Astrocyte (in vitro differentiated cells and primary cell): ENCODE data around the gene NUMB. TPM values are rescaled to one million over a fixed set of nuclear protein-coding genes. Genes with fewer than 3 reads are reported as not detected.

Experiments
- DNase-seq: peaks from one replicate; pipeline ENCODE4 v3.0.0-alpha.2; 2010; ENCODE audit warnings: low read depth
- FAIRE-seq: peaks from 2 replicates; lab custom pipeline; 2011; peaks lifted over from hg19 to GRCh38; lab: Jason Lieb, UNC
- H2AFZ ChIP-seq: 2 replicates; pipeline ENCODE4 v1.6.0; 2012; ENCODE audit warnings: low read depth, low read length, inconsistent platforms
- H3K27ac ChIP-seq: 2 replicates; pipeline ENCODE4 v1.5.1; 2011; ENCODE audit warnings: low read depth, low read length, inconsistent platforms
- H3K27me3 ChIP-seq: 2 replicates; pipeline ENCODE4 v1.6.0; 2011; ENCODE audit warnings: low read length, inconsistent platforms; ENCODE audit not compliant: insufficient read depth
- H3K36me3 ChIP-seq: 2 replicates; pipeline ENCODE4 v1.5.1; 2011; ENCODE audit warnings: low read length, inconsistent platforms; ENCODE audit not compliant: insufficient read depth
- H3K4me1 ChIP-seq: 2 replicates; pipeline ENCODE4 v1.5.1; 2011; ENCODE audit warnings: low read length, inconsistent platforms; ENCODE audit not compliant: insufficient read depth
- H3K4me2 ChIP-seq: 2 replicates; pipeline ENCODE4 v1.6.0; 2012; ENCODE audit warnings: low read length, inconsistent platforms
- H3K4me3 ChIP-seq: 2 replicates; pipeline ENCODE4 v1.5.1; 2011; ENCODE audit warnings: low read depth, mild to moderate bottlenecking, low read length, inconsistent platforms; ENCODE audit not compliant: insufficient read depth
- H3K79me2 ChIP-seq: 2 replicates; pipeline ENCODE4 v1.6.0; 2012; ENCODE audit warnings: mild to moderate bottlenecking, low read length, inconsistent platforms; ENCODE audit not compliant: insufficient read depth
- H3K9ac ChIP-seq: 2 replicates; pipeline ENCODE4 v1.6.0; 2012; ENCODE audit warnings: mild to moderate bottlenecking, low read length, inconsistent platforms
- H3K9me3 ChIP-seq: 2 replicates; pipeline ENCODE4 v1.5.1; 2012; ENCODE audit warnings: low read depth, mild to moderate bottlenecking, low read length, inconsistent platforms; ENCODE audit not compliant: insufficient read depth
- H4K20me1 ChIP-seq: 2 replicates; pipeline ENCODE4 v1.6.0; 2012; ENCODE audit warnings: low read length, inconsistent platforms; ENCODE audit not compliant: insufficient read depth
- H3K27ac Mint-ChIP-seq: one replicate; pipeline ENCODE4 v1.8.0; 2021; ENCODE audit warnings: mild to moderate bottlenecking, mixed read lengths; ENCODE audit not compliant: unreplicated experiment
- H3K27me3 Mint-ChIP-seq: one replicate; pipeline ENCODE4 v1.8.0; 2021; ENCODE audit warnings: low read depth, mixed read lengths; ENCODE audit not compliant: unreplicated experiment
- H3K36me3 Mint-ChIP-seq: one replicate; pipeline ENCODE4 v1.8.0; 2021; ENCODE audit warnings: low read depth, mixed read lengths; ENCODE audit not compliant: unreplicated experiment
- H3K4me1 Mint-ChIP-seq: one replicate; pipeline ENCODE4 v1.8.0; 2021; ENCODE audit warnings: low read depth, mixed read lengths; ENCODE audit not compliant: unreplicated experiment
- H3K4me3 Mint-ChIP-seq: one replicate; pipeline ENCODE4 v1.8.0; 2021; ENCODE audit warnings: mild to moderate bottlenecking, moderate library complexity, mixed read lengths; ENCODE audit not compliant: unreplicated experiment
- H3K9me3 Mint-ChIP-seq: one replicate; pipeline ENCODE4 v1.8.0; 2021; ENCODE audit warnings: mild to moderate bottlenecking, mixed read lengths; ENCODE audit not compliant: unreplicated experiment
- CTCF ChIP-seq: IDR thresholded peaks from 2 replicates; pipeline ENCODE4 v1.5.1; 2011; ENCODE audit warnings: low read depth, mild to moderate bottlenecking, inconsistent platforms, low read length, moderate library complexity; ENCODE audit not compliant: insufficient read depth
- EZH2 ChIP-seq: IDR thresholded peaks from 2 replicates; pipeline ENCODE4 v1.6.1; 2012; ENCODE audit warnings: mild to moderate bottlenecking, low read length, inconsistent platforms; ENCODE audit not compliant: insufficient read depth
- total RNA-seq: library from RNA; stranded (reverse); gene quantifications from 2 replicates; pipeline ENCODE4 v1.2.1, GENCODE V29; 2021

NUMB gene
- total RNA-seq, 1 donor from 2014 or later = 93.9 TPM

GRCh38 chr14:73249108-73249507 lies 209.2 kb downstream of the NUMB start:
- Histone ChIP-seq H3K27me3 (peaks cover 5% of the 10 kb centered on the region), H3K4me1 (peaks cover 6% of the 10 kb centered on the region), H3K4me2 (no peak overlapping the region), H3K79me2 (no peaks in the 10 kb centered on the region), H3K27ac (no peak overlapping the region), H2AFZ (no peak overlapping the region), H4K20me1 (no peaks in the 10 kb centered on the region), H3K9me3 (no peaks in the 10 kb centered on the region), H3K9ac (no peak overlapping the region), H3K36me3 (no peaks in the 10 kb centered on the region), H3K4me3 (no peak overlapping the region)
- peaks cover 3% of the 10 kb centered on the region for H3K36me3 Mint-ChIP-seq
- TF ChIP-seq EZH2 (no peak), CTCF (no peak)
- H3K9me3 Mint-ChIP-seq = no peaks in the 10 kb centered on the region
- no peak overlapping the region for H3K27ac Mint-ChIP-seq
- H3K27me3 Mint-ChIP-seq = no peaks in the 10 kb centered on the region
- no peak overlapping the region for H3K4me3 Mint-ChIP-seq
- FAIRE-seq (no peak), DNase-seq (no peak)
- peaks cover 4% of the 10 kb centered on the region for H3K4me1 Mint-ChIP-seq

DNA sequence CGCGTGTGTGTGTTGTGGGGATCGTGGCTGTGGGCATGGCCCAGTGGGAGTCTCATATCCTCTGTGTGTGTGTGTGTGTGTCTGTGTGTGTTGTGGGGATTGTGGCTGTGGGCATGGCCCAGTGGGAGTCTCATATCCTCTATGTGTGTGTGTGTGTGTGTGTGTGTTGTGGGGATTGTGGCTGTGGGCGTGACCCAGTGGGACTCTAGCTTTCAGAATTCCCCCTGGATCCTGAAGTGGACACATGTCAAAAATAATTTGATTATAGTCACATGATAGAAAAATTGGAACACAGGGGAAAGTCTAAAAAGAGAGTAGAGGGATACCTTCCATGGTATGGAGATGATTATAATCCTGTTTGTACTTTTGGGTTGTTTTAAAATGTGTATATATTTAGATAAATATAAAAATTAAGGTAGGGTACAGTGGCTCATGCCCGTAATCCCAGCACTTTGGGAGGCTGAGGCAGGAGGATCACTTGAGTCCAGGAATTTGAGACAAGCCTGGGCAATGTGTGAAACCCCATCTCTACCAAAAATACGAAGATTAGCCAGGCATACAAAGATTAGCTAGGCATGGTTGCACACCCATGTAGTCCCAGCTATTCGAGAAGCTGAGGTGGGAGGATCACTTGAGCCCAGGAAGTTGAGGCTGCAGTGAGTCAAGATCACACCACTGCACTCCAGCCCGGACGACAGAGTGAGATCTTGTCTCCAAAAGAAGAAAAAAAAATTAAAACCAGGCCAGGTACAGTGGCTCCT lies 210.1 kb downstream of the NUMB start:
- peaks cover 4% of the 10 kb centered on the region for H3K4me1 Mint-ChIP-seq
- H3K36me3 Mint-ChIP-seq = peaks cover 7% of the 10 kb centered on the region
- Histone ChIP-seq H3K36me3 (no peaks in the 10 kb centered on the region), H3K79me2 (no peaks in the 10 kb centered on the region), H3K27ac (no peak overlapping the region), H3K4me2 (no peak overlapping the region), H3K4me3 (no peak overlapping the region), H2AFZ (no peak overlapping the region), H3K9ac (no peak overlapping the region), H4K20me1 (no peaks in the 10 kb centered on the region), H3K9me3 (peaks cover 3% of the 10 kb centered on the region), H3K4me1 (peaks cover 6% of the 10 kb centered on the region), H3K27me3 (peaks cover 12% of the 10 kb centered on the region)
- TF ChIP-seq CTCF = no peak
- TF ChIP-seq EZH2 = no peak
- peaks cover 5% of the 10 kb centered on the region for H3K27me3 Mint-ChIP-seq
- DNase-seq (peak; percentile 44), FAIRE-seq (no peak)
- H3K27ac Mint-ChIP-seq = no peak overlapping the region
- H3K9me3 Mint-ChIP-seq = no peaks in the 10 kb centered on the region
- no peak overlapping the region for H3K4me3 Mint-ChIP-seq
